WTC11 (cell line): ENCODE results near the gene TRPM2. TPM values are rescaled to one million over a fixed set of nuclear protein-coding genes. Genes with fewer than 3 reads are reported as not detected.

Experiments
- ATAC-seq: fragments of 200-7000 bp; cut with Tn5 transposase; 2 replicates; pipeline ENCODE4 v1.10.0; 2021; ENCODE audit warnings: mild to moderate bottlenecking, moderate library complexity
- CTCF ChIA-PET: fragments of 300-600 bp; sonication (Branson Sonifier 250); formaldehyde crosslinking; loops from one replicate; lab custom pipeline; 2021; ENCODE audit warnings: antibody characterized with exemption; lab: Charles Lee
- POLR2A ChIA-PET: fragments of 350-600 bp; sonication (Branson Sonifier 250); formaldehyde crosslinking; loops from one replicate; lab custom pipeline; 2021; ENCODE audit warnings: antibody characterized with exemption; lab: Charles Lee
- DNase-seq: peaks from one replicate; pipeline ENCODE4 v3.0.0; 2021; ENCODE audit warnings: low spot score
- H3K27ac Mint-ChIP-seq: 2 replicates; pipeline ENCODE4 v1.8.0; 2021; ENCODE audit warnings: mixed read lengths
- H3K27me3 Mint-ChIP-seq: 2 replicates; pipeline ENCODE4 v1.8.0; 2021; ENCODE audit warnings: low read depth, mild to moderate bottlenecking, moderate library complexity, mixed read lengths
- H3K36me3 Mint-ChIP-seq: 2 replicates; pipeline ENCODE4 v1.8.0; 2021; ENCODE audit warnings: mixed read lengths
- H3K4me1 Mint-ChIP-seq: 2 replicates; pipeline ENCODE4 v1.8.0; 2022; ENCODE audit warnings: mixed read lengths
- H3K4me3 Mint-ChIP-seq: 2 replicates; pipeline ENCODE4 v1.8.0; 2021; ENCODE audit warnings: mild to moderate bottlenecking, moderate library complexity, mixed read lengths
- H3K9me3 Mint-ChIP-seq: 2 replicates; pipeline ENCODE4 v1.8.0; 2021; ENCODE audit warnings: mixed read lengths
- ATF6 ChIP-seq: sonication (generic); formaldehyde crosslinking; IDR thresholded peaks from 2 replicates; pipeline ENCODE4 v1.8.1; 2023; ENCODE audit warnings: mild to moderate bottlenecking, missing genetic modification reagents
- CBFB ChIP-seq: sonication (generic); formaldehyde crosslinking; IDR thresholded peaks from 2 replicates; pipeline ENCODE4 v1.8.1; 2022; ENCODE audit warnings: mild to moderate bottlenecking, low read depth, missing genetic modification reagents
- CREB1 ChIP-seq: sonication (generic); formaldehyde crosslinking; IDR thresholded peaks from 2 replicates; pipeline ENCODE4 v1.8.0; 2023; ENCODE audit warnings: mild to moderate bottlenecking, missing genetic modification reagents
- ELF4 ChIP-seq: sonication (generic); formaldehyde crosslinking; IDR thresholded peaks from 2 replicates; pipeline ENCODE4 v1.8.1; 2022; ENCODE audit warnings: low read depth, mild to moderate bottlenecking, moderate library complexity, missing genetic modification reagents
- FOXP1 ChIP-seq: sonication (generic); formaldehyde crosslinking; IDR thresholded peaks from 2 replicates; pipeline ENCODE4 v1.8.0; 2022; ENCODE audit warnings: missing genetic modification reagents, mild to moderate bottlenecking, moderate library complexity, borderline replicate concordance
- HMGA2 ChIP-seq: fragments of 250-450 bp; sonication (Bioruptor Pico); IDR thresholded peaks from 2 replicates; pipeline ENCODE4 v1.4.0; 2021; ENCODE audit warnings: mild to moderate bottlenecking, moderate library complexity
- JUN ChIP-seq: sonication (generic); formaldehyde crosslinking; IDR thresholded peaks from 2 replicates; pipeline ENCODE4 v1.8.0; 2023; ENCODE audit warnings: mild to moderate bottlenecking, missing genetic modification reagents
- MXD4 ChIP-seq: fragments of 250-450 bp; sonication (Bioruptor Pico); IDR thresholded peaks from 2 replicates; pipeline ENCODE4 v1.8.0; 2021; ENCODE audit warnings: mild to moderate bottlenecking, moderate library complexity, borderline replicate concordance
- NFATC4 ChIP-seq: fragments of 250-450 bp; sonication (Bioruptor Pico); IDR thresholded peaks from 2 replicates; pipeline ENCODE4 v1.9.0; 2021; ENCODE audit warnings: mild to moderate bottlenecking
- NR2C2 ChIP-seq: sonication (generic); formaldehyde crosslinking; IDR thresholded peaks from 2 replicates; pipeline ENCODE4 v1.8.0; 2022; ENCODE audit warnings: mild to moderate bottlenecking, missing genetic modification reagents
- ZNF317 ChIP-seq: sonication (generic); formaldehyde crosslinking; IDR thresholded peaks from 2 replicates; pipeline ENCODE4 v1.8.1; 2023; ENCODE audit warnings: low read depth, mild to moderate bottlenecking, moderate library complexity, missing genetic modification reagents, borderline replicate concordance
- ZNF396 ChIP-seq: fragments of 250-450 bp; sonication (Bioruptor Pico); IDR thresholded peaks from 2 replicates; pipeline ENCODE4 v1.8.0; 2021; ENCODE audit warnings: mild to moderate bottlenecking, moderate library complexity, borderline replicate concordance
- ZNF671 ChIP-seq: fragments of 250-450 bp; sonication (Bioruptor Pico); IDR thresholded peaks from 2 replicates; pipeline ENCODE4 v1.8.0; 2021; ENCODE audit warnings: mild to moderate bottlenecking
- total RNA-seq: library from RNA; stranded (reverse); gene quantifications from 3 replicates; pipeline ENCODE4 v1.2.3, GENCODE V29; 2021
- TF ChIP-seq, protein P1 (sequence below): sonication (generic); formaldehyde crosslinking; IDR thresholded peaks from 2 replicates; pipeline ENCODE4 v1.8.0; 2022; ENCODE audit warnings: missing genetic modification reagents
- TF ChIP-seq, protein P2 (sequence below): sonication (generic); formaldehyde crosslinking; IDR thresholded peaks from 2 replicates; pipeline ENCODE4 v1.8.1; 2023; ENCODE audit warnings: mild to moderate bottlenecking, missing genetic modification reagents, moderate library complexity
- TF ChIP-seq, protein P3 (sequence below): fragments of 250-450 bp; sonication (Bioruptor Pico); IDR thresholded peaks from 2 replicates; pipeline ENCODE4 v1.9.0; 2021; ENCODE audit warnings: mild to moderate bottlenecking
- TF ChIP-seq, protein P4 (sequence below): sonication (generic); formaldehyde crosslinking; conservative IDR thresholded peaks from 2 replicates; pipeline ENCODE4 v1.8.1; 2023; ENCODE audit warnings: mild to moderate bottlenecking, low read depth, missing genetic modification reagents, moderate library complexity
- TF ChIP-seq, protein P5 (sequence below): fragments of 250-450 bp; sonication (Bioruptor Pico); IDR thresholded peaks from 2 replicates; pipeline ENCODE4 v1.9.0; 2021; ENCODE audit warnings: moderate library complexity, mild to moderate bottlenecking, inconsistent platforms, borderline replicate concordance

The TRPM2 gene
- total RNA-seq, 1 experiment from 2014 or later = 0.92 TPM

- no peak for TF ChIP-seq ELF4
- TF ChIP-seq NR2C2 (CRISPR knock-in tag) = no peak
- no peak for TF ChIP-seq MXD4 (CRISPR knock-in tag)
- TF ChIP-seq ZNF317 = no peak
- TF ChIP-seq, protein P1, sequence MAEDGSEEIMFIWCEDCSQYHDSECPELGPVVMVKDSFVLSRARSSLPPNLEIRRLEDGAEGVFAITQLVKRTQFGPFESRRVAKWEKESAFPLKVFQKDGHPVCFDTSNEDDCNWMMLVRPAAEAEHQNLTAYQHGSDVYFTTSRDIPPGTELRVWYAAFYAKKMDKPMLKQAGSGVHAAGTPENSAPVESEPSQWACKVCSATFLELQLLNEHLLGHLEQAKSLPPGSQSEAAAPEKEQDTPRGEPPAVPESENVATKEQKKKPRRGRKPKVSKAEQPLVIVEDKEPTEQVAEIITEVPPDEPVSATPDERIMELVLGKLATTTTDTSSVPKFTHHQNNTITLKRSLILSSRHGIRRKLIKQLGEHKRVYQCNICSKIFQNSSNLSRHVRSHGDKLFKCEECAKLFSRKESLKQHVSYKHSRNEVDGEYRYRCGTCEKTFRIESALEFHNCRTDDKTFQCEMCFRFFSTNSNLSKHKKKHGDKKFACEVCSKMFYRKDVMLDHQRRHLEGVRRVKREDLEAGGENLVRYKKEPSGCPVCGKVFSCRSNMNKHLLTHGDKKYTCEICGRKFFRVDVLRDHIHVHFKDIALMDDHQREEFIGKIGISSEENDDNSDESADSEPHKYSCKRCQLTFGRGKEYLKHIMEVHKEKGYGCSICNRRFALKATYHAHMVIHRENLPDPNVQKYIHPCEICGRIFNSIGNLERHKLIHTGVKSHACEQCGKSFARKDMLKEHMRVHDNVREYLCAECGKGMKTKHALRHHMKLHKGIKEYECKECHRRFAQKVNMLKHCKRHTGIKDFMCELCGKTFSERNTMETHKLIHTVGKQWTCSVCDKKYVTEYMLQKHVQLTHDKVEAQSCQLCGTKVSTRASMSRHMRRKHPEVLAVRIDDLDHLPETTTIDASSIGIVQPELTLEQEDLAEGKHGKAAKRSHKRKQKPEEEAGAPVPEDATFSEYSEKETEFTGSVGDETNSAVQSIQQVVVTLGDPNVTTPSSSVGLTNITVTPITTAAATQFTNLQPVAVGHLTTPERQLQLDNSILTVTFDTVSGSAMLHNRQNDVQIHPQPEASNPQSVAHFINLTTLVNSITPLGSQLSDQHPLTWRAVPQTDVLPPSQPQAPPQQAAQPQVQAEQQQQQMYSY (CRISPR knock-in tag) = no peak
- TF ChIP-seq, protein P2, sequence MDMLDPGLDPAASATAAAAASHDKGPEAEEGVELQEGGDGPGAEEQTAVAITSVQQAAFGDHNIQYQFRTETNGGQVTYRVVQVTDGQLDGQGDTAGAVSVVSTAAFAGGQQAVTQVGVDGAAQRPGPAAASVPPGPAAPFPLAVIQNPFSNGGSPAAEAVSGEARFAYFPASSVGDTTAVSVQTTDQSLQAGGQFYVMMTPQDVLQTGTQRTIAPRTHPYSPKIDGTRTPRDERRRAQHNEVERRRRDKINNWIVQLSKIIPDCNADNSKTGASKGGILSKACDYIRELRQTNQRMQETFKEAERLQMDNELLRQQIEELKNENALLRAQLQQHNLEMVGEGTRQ (CRISPR knock-in tag) = no peak
- no peak for TF ChIP-seq JUN (CRISPR knock-in tag)
- TF ChIP-seq, protein P3, sequence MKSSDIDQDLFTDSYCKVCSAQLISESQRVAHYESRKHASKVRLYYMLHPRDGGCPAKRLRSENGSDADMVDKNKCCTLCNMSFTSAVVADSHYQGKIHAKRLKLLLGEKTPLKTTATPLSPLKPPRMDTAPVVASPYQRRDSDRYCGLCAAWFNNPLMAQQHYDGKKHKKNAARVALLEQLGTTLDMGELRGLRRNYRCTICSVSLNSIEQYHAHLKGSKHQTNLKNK (CRISPR knock-in tag) = no peak
- TF ChIP-seq, protein P4, sequence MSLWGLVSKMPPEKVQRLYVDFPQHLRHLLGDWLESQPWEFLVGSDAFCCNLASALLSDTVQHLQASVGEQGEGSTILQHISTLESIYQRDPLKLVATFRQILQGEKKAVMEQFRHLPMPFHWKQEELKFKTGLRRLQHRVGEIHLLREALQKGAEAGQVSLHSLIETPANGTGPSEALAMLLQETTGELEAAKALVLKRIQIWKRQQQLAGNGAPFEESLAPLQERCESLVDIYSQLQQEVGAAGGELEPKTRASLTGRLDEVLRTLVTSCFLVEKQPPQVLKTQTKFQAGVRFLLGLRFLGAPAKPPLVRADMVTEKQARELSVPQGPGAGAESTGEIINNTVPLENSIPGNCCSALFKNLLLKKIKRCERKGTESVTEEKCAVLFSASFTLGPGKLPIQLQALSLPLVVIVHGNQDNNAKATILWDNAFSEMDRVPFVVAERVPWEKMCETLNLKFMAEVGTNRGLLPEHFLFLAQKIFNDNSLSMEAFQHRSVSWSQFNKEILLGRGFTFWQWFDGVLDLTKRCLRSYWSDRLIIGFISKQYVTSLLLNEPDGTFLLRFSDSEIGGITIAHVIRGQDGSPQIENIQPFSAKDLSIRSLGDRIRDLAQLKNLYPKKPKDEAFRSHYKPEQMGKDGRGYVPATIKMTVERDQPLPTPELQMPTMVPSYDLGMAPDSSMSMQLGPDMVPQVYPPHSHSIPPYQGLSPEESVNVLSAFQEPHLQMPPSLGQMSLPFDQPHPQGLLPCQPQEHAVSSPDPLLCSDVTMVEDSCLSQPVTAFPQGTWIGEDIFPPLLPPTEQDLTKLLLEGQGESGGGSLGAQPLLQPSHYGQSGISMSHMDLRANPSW = no peak
- TF ChIP-seq NFATC4 (CRISPR knock-in tag) = no peak
- TF ChIP-seq CREB1 (CRISPR knock-in tag) = no peak
- TF ChIP-seq CBFB (CRISPR knock-in tag) = no peak
- TF ChIP-seq, protein P5, sequence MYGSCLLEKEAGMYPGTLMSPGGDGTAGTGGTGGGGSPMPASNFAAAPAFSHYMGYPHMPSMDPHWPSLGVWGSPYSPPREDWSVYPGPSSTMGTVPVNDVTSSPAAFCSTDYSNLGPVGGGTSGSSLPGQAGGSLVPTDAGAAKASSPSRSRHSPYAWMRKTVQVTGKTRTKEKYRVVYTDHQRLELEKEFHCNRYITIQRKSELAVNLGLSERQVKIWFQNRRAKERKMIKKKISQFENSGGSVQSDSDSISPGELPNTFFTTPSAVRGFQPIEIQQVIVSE (CRISPR knock-in tag) = no peak
- TF ChIP-seq FOXP1 (CRISPR knock-in tag) = no peak
- no peak for TF ChIP-seq ZNF396 (CRISPR knock-in tag)
- TF ChIP-seq ZNF671 = no peak
- TF ChIP-seq ATF6 (CRISPR knock-in tag) = no peak
- TF ChIP-seq HMGA2 = no peak
- Mint-ChIP-seq H3K36me3 (peaks cover 11% of the 10 kb centered on the region), H3K4me3 (no peak overlapping the region), H3K27me3 (peaks cover 10% of the 10 kb centered on the region; the same call in 1 of the 2 replicates), H3K9me3 (peaks cover 25% of the 10 kb centered on the region), H3K27ac (no peak overlapping the region), H3K4me1 (peaks cover 17% of the 10 kb centered on the region)
- ChIA-PET CTCF (interaction anchor here (0.6 to 1.0 kb wide), 9 partner anchors 9 to 133 kb away, joined by 3 to 14 read pairs (median 4); no protein-coding TSS in a partner anchor), POLR2A (no interaction called here)
- ATAC-seq = peak; percentile 64
- DNase-seq = peak; percentile 55
Observed at GRCh38 chr21:44377201-44377921, 23.9 kb downstream of the TRPM2 start.
